ENCODE results near the gene SLC37A4.

The SLC37A4 gene

DNA sequence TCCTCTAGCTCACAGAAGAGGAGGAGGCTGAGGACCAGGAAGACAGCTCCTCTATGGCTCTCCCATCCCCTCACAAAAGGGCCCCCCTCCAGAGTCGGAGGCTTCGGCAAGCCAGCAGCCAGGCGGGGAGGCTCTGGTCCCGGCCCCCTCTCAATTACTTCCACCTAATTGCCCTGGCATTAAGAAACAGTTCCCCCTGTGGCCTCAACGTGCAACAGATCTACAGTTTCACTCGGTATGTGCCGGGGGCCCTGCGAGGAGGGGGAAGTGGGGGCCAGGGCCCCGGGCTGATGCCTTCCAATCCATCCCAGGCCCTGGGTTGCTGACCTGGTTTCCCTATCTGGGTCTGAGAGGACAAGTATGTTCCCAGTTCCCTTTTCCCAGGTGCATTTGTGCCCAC lies 51.2 kb downstream of the SLC37A4 start:
- DNase-seq (ENCODE audit: extremely low read depth, low read depth), result no peak
- TF ChIP-seq, protein P1, sequence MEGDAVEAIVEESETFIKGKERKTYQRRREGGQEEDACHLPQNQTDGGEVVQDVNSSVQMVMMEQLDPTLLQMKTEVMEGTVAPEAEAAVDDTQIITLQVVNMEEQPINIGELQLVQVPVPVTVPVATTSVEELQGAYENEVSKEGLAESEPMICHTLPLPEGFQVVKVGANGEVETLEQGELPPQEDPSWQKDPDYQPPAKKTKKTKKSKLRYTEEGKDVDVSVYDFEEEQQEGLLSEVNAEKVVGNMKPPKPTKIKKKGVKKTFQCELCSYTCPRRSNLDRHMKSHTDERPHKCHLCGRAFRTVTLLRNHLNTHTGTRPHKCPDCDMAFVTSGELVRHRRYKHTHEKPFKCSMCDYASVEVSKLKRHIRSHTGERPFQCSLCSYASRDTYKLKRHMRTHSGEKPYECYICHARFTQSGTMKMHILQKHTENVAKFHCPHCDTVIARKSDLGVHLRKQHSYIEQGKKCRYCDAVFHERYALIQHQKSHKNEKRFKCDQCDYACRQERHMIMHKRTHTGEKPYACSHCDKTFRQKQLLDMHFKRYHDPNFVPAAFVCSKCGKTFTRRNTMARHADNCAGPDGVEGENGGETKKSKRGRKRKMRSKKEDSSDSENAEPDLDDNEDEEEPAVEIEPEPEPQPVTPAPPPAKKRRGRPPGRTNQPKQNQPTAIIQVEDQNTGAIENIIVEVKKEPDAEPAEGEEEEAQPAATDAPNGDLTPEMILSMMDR (IDR thresholded peaks at IDR 0.05; ENCODE audit: low read depth, low read length), result no peak

DNA sequence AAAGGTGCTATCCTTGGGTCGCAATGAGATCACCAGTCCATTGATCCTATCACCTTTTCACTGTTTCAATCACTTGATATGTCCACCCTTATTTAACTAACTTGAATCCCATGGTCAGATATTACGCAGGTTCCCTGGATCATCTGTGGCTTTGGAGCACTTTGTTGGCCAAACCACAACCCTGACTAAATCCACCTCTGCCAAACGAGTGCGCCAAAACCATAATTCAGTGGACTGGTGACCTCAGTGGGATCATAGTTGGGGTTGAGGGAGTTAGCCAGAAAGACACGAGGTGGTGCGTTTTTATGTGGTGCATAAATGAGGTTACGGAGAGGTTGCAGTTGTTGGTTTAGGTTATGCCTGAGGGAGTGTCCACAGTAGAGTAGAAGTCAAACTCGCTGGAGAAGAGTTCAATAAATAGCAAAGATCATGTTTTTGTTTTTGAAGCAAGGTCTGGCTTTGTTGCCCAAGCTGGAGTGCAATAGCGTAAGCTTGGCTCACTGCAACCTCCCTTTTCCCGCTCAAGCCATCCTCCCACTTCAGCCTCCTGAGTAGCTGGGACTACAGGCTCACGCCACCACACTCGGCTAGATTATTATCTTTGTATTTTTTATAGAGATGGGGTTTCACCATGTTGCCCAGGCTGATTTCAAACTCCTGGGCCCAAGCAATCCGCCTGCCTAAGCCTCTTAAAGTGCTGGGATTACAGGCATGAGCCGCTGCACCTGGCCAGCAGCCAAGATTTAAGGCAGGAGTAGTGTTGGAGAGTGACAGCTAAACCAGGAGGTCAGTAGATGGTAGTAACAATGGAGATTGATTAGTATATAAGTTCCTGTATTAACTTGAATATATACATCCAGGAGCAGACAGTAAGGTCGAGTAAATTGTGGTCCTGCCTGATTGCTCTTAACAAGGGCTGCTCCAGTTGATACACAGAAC lies 54.6 kb downstream of the SLC37A4 start:
- TF ChIP-seq, protein P1 (IDR thresholded peaks at IDR 0.05; ENCODE audit: low read depth, low read length), result no peak
- DNase-seq (ENCODE audit: extremely low read depth, low read depth), result no peak
